SHP77 treated with DMSO at 0.1 percent for 48 hours (cell line): ENCODE results near the gene KDM1A.
"Not testable (repeated sequence)": the region's sequence is repeated elsewhere in the genome, so short reads cannot be mapped to it uniquely, and the experiment has no call there.

Experiments
- DNase-seq: peaks from one replicate; lab custom pipeline; 2025; lab: John Stamatoyannopoulos, UW

KDM1A gene

GRCh38 chr1:23019094-23019862 lies at the start of gene KDM1A:
Gene KDM1A, plus strand, starts transcription at chr1:23019468. Its CDS starts 129 bp downstream, at chr1:23019597.
- peak; percentile 97 for DNase-seq

GRCh38 chr1:22970096-22970495 lies 49.2 kb upstream of the KDM1A start:
- no peak for DNase-seq

GRCh38 chr1:22971161-22971560 lies 48.1 kb upstream of the KDM1A start:
- DNase-seq: no peak

- no peak for DNase-seq
These were observed 47.5 kb upstream of the KDM1A start for GRCh38 chr1:22971611-22972405.

GRCh38 chr1:22972760-22973159 lies 46.5 kb upstream of the KDM1A start, which contains the start of gene LACTBL1:
Gene LACTBL1, minus strand, starts transcription at chr1:22972866. Its CDS starts 550 bp downstream, at chr1:22972316.
- no peak for DNase-seq

- no peak for DNase-seq
These were observed 43.6 kb upstream of the KDM1A start for GRCh38 chr1:22975694-22976093.

GRCh38 chr1:22976127-22976460 lies 43.2 kb upstream of the KDM1A start:
- DNase-seq: no peak

GRCh38 chr1:22976461-22977243 lies 42.6 kb upstream of the KDM1A start:
- DNase-seq: peak; percentile 68

- DNase-seq: no peak
These were observed 41.0 kb upstream of the KDM1A start for GRCh38 chr1:22978299-22978698.

GRCh38 chr1:22980471-22980790 lies 38.8 kb upstream of the KDM1A start:
- DNase-seq: not testable (repeated sequence)

- DNase-seq: no peak
These were observed 35.3 kb upstream of the KDM1A start for GRCh38 chr1:22983944-22984343.

- not testable (repeated sequence) for DNase-seq
These were observed 26.9 kb upstream of the KDM1A start for GRCh38 chr1:22992384-22992783.

GRCh38 chr1:22993220-22993795 lies 26.0 kb upstream of the KDM1A start:
- not testable (repeated sequence) for DNase-seq

- no peak for DNase-seq
These were observed 23.5 kb upstream of the KDM1A start for GRCh38 chr1:22995774-22996173.

GRCh38 chr1:22997528-22997927 lies 21.7 kb upstream of the KDM1A start:
- not testable (repeated sequence) for DNase-seq

- not testable (repeated sequence) for DNase-seq
These were observed 19.1 kb upstream of the KDM1A start for GRCh38 chr1:23000133-23000532.

GRCh38 chr1:23002218-23002617 lies 17.1 kb upstream of the KDM1A start:
- not testable (repeated sequence) for DNase-seq

GRCh38 chr1:23004112-23004511 lies 15.2 kb upstream of the KDM1A start:
- no peak for DNase-seq

GRCh38 chr1:23004769-23005168 lies 14.5 kb upstream of the KDM1A start:
- DNase-seq: not testable (repeated sequence)

- DNase-seq: no peak
These were observed 12.2 kb upstream of the KDM1A start for GRCh38 chr1:23007106-23007505.

GRCh38 chr1:23008901-23009300 lies 10.4 kb upstream of the KDM1A start:
- no peak for DNase-seq

- not testable (repeated sequence) for DNase-seq
These were observed 9.2 kb upstream of the KDM1A start for GRCh38 chr1:23010025-23010424.
